Measurements from ENCODE around the gene RPS15A.

The RPS15A gene

DNA sequence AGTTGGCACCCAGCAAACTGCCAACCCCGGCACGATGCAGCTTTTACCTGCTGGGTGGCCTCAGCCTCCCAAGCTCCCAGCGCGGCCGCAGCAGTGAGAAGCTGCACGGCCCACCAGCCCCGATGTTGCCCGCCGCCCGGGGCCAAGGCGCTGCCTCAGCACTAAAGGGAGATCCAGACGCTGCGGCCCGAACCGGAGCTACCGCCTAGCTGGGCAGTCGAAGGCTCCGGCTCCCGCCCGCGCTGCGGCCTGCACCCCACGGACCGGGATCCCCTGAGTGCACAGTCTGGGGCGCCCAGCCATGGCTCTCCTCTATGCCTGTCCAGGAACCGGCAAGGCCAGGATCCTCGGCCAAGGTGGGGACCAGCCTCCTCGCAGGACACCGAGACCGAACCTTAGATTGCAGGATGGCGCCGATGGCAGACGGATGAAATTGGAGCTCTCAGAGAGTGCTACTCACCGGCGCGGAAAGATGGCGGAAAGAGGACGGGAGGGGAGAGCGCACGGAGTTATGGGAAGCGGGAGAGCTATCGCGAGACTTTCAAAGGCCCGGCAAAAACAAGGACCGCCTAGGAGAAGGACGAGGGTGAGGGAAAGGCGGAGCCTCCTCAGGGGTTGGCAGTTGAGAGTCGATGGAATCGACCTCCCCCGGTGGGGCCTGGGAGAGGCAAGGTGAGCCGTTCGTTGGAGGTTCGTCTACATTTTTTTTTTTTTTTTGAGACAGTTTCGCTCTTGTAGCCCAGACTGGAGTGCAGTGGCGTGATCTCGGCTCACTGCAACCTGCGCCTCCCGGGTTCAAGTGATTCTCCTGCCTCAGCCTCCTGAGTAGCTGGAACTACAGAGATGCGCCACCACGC lies at the start of gene RPS15A:
RPS15A (minus strand) TSS at position 485 of the 857 bp plus-strand sequence. CDS start 1,221 bp downstream, outside the sequence.
- DNase-seq: peak; percentile 89

DNA sequence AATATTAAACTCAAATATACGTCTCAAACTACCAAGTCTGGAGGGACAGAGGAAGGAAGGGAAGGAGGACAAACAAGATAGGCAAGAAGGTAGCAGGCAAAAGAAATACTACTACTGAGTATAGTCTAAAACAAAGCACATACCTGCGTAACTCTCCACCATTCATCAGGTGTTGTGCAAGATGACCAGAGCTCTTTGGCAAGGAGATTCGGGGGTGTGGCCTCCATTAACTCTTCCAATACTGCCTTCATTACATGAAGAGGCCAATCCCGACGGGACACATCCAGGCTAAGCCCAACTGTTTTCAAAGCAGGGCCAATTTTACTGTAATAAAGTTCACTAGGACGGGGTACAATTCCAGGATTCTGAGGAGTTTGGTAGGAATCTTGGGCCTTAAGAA lies 49.4 kb upstream of the RPS15A start:
- no peak for DNase-seq

- DNase-seq: no peak
Observed at GRCh38 chr16:18836702-18837101, 46.6 kb upstream of the RPS15A start.

- DNase-seq: no peak
Observed at GRCh38 chr16:18834864-18835263, 44.7 kb upstream of the RPS15A start.

- no peak for DNase-seq
Observed at GRCh38 chr16:18833707-18834505, 43.8 kb upstream of the RPS15A start.

DNA sequence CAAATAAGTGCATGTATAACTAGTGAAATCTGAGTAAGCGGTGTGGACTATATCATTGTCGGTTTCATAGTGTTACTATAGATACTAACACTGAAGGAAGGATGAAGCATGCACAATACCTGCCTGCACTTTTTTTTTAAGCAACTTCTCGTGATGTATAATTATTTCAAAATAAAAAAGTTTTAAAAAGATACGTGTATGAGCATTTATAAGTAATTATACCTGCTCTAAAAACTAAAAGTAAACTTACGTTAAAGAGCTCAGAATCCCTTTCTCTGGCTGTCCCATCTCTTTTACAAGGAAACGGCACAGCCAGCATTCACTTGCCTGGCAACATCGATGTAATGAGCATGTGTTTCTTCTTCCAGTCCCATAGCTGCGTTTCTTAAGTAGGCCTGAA lies 42.5 kb upstream of the RPS15A start:
- no peak for DNase-seq

DNA sequence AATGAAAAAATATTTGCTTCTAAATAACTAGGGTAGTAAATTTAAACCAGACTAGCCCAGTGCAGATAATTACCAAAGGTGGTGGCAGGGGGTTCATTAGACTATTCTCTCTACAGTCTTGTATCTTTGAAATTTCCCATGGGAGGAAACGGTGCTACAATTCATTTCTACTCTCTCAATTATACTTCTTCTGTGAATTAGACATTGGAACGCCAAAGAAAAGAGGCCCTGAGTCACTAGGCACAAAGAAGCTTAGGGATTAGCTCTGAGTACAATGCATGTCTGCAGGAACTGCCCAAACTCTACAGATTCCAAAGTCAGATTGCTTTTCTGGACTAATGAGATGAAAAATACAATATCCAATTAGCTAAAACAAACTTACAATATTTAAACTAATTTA lies 41.9 kb upstream of the RPS15A start:
- DNase-seq: no peak

GRCh38 chr16:18829251-18829650 lies 39.1 kb upstream of the RPS15A start:
- no peak for DNase-seq

GRCh38 chr16:18827890-18828289 lies 37.8 kb upstream of the RPS15A start:
- no peak for DNase-seq

DNA sequence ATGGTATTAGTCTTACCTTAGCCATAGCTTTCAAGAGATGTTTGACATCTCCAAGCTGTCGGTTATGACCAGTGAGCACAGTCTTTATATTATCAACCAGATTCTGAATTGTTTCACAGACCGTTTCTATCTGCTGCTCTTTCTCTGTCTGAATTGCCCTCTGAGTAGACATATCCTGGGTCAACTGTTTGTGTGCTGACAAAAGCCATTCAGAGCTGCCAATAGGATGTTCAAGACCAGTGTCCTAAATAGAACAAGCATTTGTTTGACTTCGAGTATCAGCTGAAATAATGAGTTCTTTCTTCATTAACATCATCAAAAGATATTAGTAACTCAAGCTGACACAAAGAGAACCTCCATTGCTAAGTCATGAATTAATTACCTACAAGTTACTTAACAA lies 26.2 kb upstream of the RPS15A start:
- DNase-seq: no peak

DNA sequence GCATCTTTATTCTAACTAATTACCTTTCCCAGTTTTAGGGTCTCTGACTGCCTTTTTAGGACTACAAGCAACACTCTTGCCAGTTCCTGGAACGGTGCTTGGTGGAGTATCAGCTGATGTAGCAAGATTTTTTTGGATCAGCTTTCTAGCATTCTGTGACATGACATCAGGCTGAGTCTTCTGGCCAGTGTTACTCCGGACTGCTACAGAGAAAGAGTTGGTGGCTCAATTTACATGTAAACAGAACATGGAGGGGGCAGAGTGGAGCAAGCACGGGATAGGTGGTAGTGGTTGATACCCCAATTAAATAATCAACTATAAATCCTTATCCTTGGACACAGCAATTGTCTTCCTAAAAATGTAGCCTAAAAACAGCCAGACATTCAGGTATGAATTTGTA lies 21.8 kb upstream of the RPS15A start:
- DNase-seq: no peak

DNA sequence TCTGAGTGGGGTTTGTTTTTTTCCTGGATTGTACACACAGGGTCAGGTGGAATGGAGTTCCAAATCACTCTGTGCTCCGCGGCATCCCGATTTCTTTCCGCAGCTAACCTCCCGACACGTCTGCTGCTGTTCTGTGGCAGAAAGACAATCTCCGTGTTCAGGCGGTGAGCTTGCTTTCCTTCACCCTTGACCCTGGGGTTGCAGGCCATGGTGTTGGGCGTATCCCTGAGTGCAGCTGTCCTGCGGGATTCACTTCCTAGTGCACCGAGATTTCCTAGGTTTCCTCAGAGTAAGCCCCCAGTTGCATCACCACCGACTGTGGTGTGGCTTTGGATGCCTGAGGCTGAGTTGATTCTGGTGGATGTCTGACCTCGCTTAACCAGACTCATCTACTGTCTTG lies 19.0 kb upstream of the RPS15A start:
- DNase-seq: no peak

GRCh38 chr16:18805257-18805773 lies 15.2 kb upstream of the RPS15A start:
- DNase-seq: no peak

DNA sequence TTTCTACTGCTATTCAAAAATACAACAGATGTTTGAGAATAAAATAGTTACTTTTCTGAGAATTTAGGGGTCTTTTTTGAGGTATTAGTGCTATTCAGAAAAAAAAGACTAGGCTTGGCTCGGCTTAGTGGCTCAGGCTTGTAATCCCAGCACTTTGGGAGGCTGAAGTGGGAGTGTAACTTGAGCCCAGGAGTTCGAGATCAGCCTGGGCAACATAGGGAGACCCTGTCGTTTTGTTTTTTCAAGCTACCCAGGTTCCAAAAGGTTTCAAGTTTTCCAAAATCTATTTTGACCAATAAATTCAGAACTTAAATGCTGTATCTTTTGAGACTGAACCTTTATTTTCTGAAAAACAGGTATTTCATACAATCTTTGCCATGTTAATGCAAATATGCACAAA lies 14.4 kb upstream of the RPS15A start:
- DNase-seq: no peak

DNA sequence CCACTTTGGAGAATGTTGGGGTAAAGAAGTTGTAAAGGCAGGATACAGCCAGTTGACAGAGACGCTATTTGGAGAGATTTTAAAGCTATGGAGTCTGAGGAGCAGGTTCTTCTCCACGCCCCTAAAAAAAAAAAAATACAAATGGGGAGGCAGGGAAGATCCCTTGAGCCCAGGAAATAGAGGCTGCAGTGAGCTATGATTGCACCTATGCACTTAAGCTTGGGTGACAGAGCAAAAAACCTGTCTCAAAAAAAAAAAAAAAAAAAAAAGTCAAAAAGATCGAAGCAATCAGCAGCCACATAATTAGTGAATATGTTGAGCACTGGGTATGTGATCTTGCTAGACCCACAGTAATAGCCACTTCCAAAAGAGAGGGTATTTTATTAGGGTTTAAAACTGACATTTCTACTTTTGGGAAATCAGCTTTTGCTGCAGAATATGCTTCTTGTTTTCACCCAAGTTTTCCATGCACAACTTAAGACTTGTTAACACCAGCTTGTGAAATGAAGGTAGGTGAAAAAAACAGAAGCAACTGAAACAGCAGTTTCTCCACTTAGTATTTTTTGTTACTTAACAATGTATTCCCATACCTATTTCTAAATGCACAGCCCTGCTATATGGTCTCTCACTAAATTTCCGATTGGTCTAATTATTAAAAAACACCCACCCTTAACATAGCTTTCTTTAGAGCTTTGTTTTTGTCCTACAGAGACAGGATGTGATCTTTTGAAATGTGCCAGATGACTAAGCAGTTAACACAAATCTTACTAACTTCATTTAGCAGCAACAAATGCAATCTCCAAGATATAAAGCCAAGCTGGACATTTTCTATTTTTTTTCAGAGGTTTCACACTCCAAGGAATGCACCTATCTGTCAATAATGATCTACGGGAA lies 13.7 kb upstream of the RPS15A start:
- no peak for DNase-seq

DNA sequence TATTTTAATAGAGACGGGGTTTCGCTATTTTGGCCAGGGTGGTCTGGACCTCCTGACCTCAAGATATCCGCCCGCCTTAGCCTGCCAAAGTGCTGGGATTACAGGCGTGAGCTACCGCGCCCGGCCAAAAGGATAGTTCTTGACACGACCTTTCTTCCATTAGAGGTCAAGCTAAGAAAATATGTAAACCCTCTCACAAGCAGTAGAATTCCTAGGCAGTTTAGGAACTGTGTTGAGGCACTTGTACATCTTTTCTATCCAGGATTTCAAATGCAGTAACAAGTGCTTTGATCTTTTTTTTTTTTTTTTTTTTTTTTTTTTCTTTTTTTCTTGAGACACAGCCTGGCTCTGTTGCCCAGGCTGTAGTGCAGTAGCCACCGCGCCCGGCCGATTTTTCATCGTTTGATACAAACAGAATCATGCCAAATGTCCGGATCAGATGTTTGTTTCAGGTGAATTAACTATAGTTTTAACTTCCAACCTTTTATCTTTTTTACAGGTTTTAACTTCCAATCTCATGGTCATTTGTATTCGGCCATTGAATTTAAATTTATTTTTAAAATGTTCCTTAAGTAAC lies 12.7 kb upstream of the RPS15A start:
- no peak for DNase-seq

DNA sequence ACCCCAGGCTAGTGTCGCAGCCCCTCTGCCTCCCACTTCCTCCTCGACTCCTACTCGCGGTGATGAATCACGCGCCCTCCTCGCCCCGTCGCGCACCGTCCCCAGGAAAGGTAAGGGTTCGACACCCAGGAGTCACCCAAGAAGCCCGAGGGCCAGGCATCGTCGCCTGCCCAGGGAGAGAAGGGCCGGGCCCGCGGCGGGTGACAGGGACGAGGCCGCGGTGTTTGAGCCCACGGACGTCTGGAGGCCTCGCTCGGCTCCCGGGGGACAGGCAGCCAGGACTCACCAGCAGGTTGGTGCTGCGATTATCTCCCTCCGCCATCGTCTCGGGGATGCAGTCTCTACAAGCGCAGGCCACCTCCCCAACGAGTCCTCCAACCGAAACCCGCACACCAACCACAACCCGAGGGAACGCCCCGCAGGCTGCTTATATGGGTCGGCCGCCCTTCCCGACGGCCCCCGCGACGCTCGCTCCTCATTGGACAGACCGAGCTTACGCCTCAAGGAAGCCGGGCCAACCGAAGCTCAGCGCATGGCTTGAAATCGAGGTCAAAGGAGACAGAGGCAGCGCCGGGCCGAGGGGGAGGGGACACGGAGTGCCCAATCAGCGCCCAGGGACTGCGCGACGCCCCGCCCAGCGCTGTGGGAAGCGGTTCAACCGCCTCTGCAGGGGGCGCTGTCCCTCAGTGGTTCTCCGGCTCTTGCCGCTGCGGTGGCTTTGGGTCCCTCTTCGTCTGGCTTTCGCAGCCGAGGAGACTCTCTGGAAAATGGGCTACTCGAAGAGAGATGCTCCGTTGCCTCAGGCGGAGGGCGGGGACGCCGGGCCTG lies 11.2 kb upstream of the RPS15A start, which contains the start of gene ARL6IP1:
ARL6IP1 (minus strand) TSS at position 405 of the 828 bp plus-strand sequence; CDS start at position 322, 83 bp downstream.
- DNase-seq: peak; percentile 96

DNA sequence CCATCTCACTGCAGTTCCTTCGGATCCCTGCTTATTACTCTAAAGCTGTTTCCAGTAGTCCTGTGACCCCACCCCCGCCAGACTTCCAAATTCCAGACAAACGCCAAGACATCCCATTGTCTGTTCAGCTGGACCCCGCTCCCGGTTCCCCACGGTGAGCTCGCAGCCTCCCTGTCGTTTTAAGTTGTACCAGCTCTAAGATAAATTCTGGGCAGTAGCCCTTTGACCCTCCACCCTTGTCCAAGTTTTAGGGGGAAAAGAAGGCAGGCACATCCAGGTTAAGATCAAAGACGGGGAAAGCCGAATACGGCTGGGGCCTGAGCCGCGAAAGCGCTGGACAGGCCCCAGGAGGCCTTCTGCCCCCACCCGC lies 10.6 kb upstream of the RPS15A start:
- DNase-seq: no peak

GRCh38 chr16:18800293-18800692 lies 10.2 kb upstream of the RPS15A start:
- no peak for DNase-seq

- DNase-seq: no peak
Observed at GRCh38 chr16:18799500-18799899, 9.4 kb upstream of the RPS15A start.

- no peak for DNase-seq
Observed at GRCh38 chr16:18797746-18798145, 7.6 kb upstream of the RPS15A start.
